GM19351 (cell line): Measurements from ENCODE around the gene TGFB3.
A peak's percentile ranks its signal among the peaks of the same experiment; 100 is the strongest.

Experiments used
- ATAC-seq: cut with Tn5 transposase; IDR thresholded peaks from one replicate; pipeline ENCODE4 v1.9.1; 2021; ENCODE audit warnings: mild to moderate bottlenecking, moderate library complexity; ENCODE audit not compliant: unreplicated experiment

TGFB3 gene

GRCh38 chr14:75987201-75987970 is 5.6 kb upstream of the TGFB3 start:
- no peak for ATAC-seq

GRCh38 chr14:75986439-75986765 is 4.6 kb upstream of the TGFB3 start:
- no peak for ATAC-seq

GRCh38 chr14:75985618-75986438 is 4.0 kb upstream of the TGFB3 start, which contains the start of gene IFT43:
Gene IFT43, plus strand, starts transcription at chr14:75985763. Its CDS starts 24 bp downstream, at chr14:75985787.
- peak; percentile 69 for ATAC-seq

- ATAC-seq = no peak
Measured at GRCh38 chr14:75984674-75985073, 2.9 kb upstream of the TGFB3 start.

- ATAC-seq = no peak
Measured at GRCh38 chr14:75983019-75983358, 1.2 kb upstream of the TGFB3 start.

- ATAC-seq = peak; percentile 33
Measured at GRCh38 chr14:75982266-75983018, 647 bp upstream of the TGFB3 start.

GRCh38 chr14:75980856-75981255 is 939 bp downstream of the TGFB3 start:
- no peak for ATAC-seq

GRCh38 chr14:75979648-75980565 is 1.9 kb downstream of the TGFB3 start:
- no peak for ATAC-seq

GRCh38 chr14:75979071-75979571 is 2.7 kb downstream of the TGFB3 start:
- no peak for ATAC-seq

- ATAC-seq = no peak
Measured at GRCh38 chr14:75978249-75978731, 3.5 kb downstream of the TGFB3 start.

GRCh38 chr14:75977582-75977943 is 4.2 kb downstream of the TGFB3 start:
- no peak for ATAC-seq

- ATAC-seq = no peak
Measured at GRCh38 chr14:75976826-75977581, 4.8 kb downstream of the TGFB3 start.

- no peak for ATAC-seq
Measured at GRCh38 chr14:75972801-75973421, 8.9 kb downstream of the TGFB3 start.

- ATAC-seq = no peak
Measured at GRCh38 chr14:75971509-75971908, 10.3 kb downstream of the TGFB3 start.

- ATAC-seq = no peak
Measured at GRCh38 chr14:75970989-75971388, 10.8 kb downstream of the TGFB3 start.

GRCh38 chr14:75969891-75970290 is 11.9 kb downstream of the TGFB3 start:
- ATAC-seq = no peak

- no peak for ATAC-seq
Measured at GRCh38 chr14:75969126-75969525, 12.7 kb downstream of the TGFB3 start.

- no peak for ATAC-seq
Measured at GRCh38 chr14:75968456-75968855, 13.3 kb downstream of the TGFB3 start.

GRCh38 chr14:75967866-75968265 is 13.9 kb downstream of the TGFB3 start:
- ATAC-seq = no peak
